ENCODE results near the gene CLIP4. TPM values are rescaled to one million over a fixed set of nuclear protein-coding genes. Genes with fewer than 3 reads are reported as not detected.

CLIP4 gene
- total RNA-seq, 1 experiment from 2014 or later, result 18.2 TPM

- TF ChIP-seq EZH2 (IDR thresholded peaks at IDR 0.05; ENCODE audit: borderline replicate concordance, low read depth, low read length, poor library complexity, severe bottlenecking) (no peak), CTCF (conservative IDR thresholded peaks at IDR 0.05; ENCODE audit: low read depth, low read length) (no peak)
- Histone ChIP-seq H3K4me1 (ENCODE audit: insufficient read depth, low read length, poor library complexity, severe bottlenecking) (no peaks in the 10 kb centered on the region), H3K27ac (ENCODE audit: low read depth, low read length, poor library complexity, severe bottlenecking) (no peak overlapping the region), H3K9me3 (ENCODE audit: low read depth, low read length, poor library complexity, severe bottlenecking) (no peaks in the 10 kb centered on the region), H3K36me3 (ENCODE audit: insufficient read depth, low read length, poor library complexity, severe bottlenecking) (peaks cover 6% of the 10 kb centered on the region), H3K4me3 (ENCODE audit: low read depth, low read length, poor library complexity, severe bottlenecking) (no peak overlapping the region), H3K27me3 (replicated peaks; ENCODE audit: insufficient read depth, low read depth, low read length, poor library complexity) (no peaks in the 10 kb centered on the region)
- DNase-seq (ENCODE audit: low spot score), result no peak
- intact Hi-C loops (cut with micrococcal nuclease; ENCODE audit: unreplicated experiment), result no loop called here
- POLR2A ChIA-PET (ENCODE audit: low non-redundant PET), result no interaction called here
- CTCF ChIA-PET, result no interaction called here
- BruUV-seq (replicated peaks), result no TSS peak
Measured at GRCh38 chr2:29139731-29140130, 24.5 kb downstream of the CLIP4 start.

- H3K27ac ChIP-seq (ENCODE audit: low read depth, low read length, poor library complexity, severe bottlenecking), result no peak overlapping the region
- no peaks in the 10 kb centered on the region for H3K9me3 ChIP-seq (ENCODE audit: low read depth, low read length, poor library complexity, severe bottlenecking)
- POLR2A ChIA-PET (ENCODE audit: low non-redundant PET), result no interaction called here
Measured at GRCh38 chr2:29143657-29144056, 28.4 kb downstream of the CLIP4 start.

GRCh38 chr2:29146197-29146596 lies 31.0 kb downstream of the CLIP4 start:
- Histone ChIP-seq H3K4me1 (ENCODE audit: insufficient read depth, low read length, poor library complexity, severe bottlenecking) (no peaks in the 10 kb centered on the region), H3K36me3 (ENCODE audit: insufficient read depth, low read length, poor library complexity, severe bottlenecking) (peaks cover 6% of the 10 kb centered on the region), H3K4me3 (ENCODE audit: low read depth, low read length, poor library complexity, severe bottlenecking) (no peak overlapping the region), H3K9me3 (ENCODE audit: low read depth, low read length, poor library complexity, severe bottlenecking) (no peaks in the 10 kb centered on the region), H3K27ac (ENCODE audit: low read depth, low read length, poor library complexity, severe bottlenecking) (no peak overlapping the region), H3K27me3 (replicated peaks; ENCODE audit: insufficient read depth, low read depth, low read length, poor library complexity) (no peaks in the 10 kb centered on the region)
- intact Hi-C loops (cut with micrococcal nuclease; ENCODE audit: unreplicated experiment), result no loop called here
- no peak for TF ChIP-seq EZH2 (IDR thresholded peaks at IDR 0.05; ENCODE audit: borderline replicate concordance, low read depth, low read length, poor library complexity, severe bottlenecking)
- TF ChIP-seq CTCF (conservative IDR thresholded peaks at IDR 0.05; ENCODE audit: low read depth, low read length), result no peak
- no peak for DNase-seq (ENCODE audit: low spot score)
- no TSS peak for BruUV-seq (replicated peaks)
- ChIA-PET POLR2A (ENCODE audit: low non-redundant PET) (no interaction called here), CTCF (no interaction called here)

More at GRCh38 chr2:29143657-29144056, 28.4 kb downstream of the CLIP4 start:
- intact Hi-C loops (cut with micrococcal nuclease; ENCODE audit: unreplicated experiment), result no loop called here
- BruUV-seq (replicated peaks), result no TSS peak
- TF ChIP-seq EZH2 (IDR thresholded peaks at IDR 0.05; ENCODE audit: borderline replicate concordance, low read depth, low read length, poor library complexity, severe bottlenecking), result no peak
- no peak for TF ChIP-seq CTCF (conservative IDR thresholded peaks at IDR 0.05; ENCODE audit: low read depth, low read length)
- no peaks in the 10 kb centered on the region for H3K4me1 ChIP-seq (ENCODE audit: insufficient read depth, low read length, poor library complexity, severe bottlenecking)
- DNase-seq (ENCODE audit: low spot score), result no peak
- H3K4me3 ChIP-seq (ENCODE audit: low read depth, low read length, poor library complexity, severe bottlenecking), result no peak overlapping the region
- peaks cover 6% of the 10 kb centered on the region for H3K36me3 ChIP-seq (ENCODE audit: insufficient read depth, low read length, poor library complexity, severe bottlenecking)
- CTCF ChIA-PET, result no interaction called here
- no peaks in the 10 kb centered on the region for H3K27me3 ChIP-seq (replicated peaks; ENCODE audit: insufficient read depth, low read depth, low read length, poor library complexity)
